Measurements from ENCODE around the gene PRKAR2B.

PRKAR2B gene

DNA sequence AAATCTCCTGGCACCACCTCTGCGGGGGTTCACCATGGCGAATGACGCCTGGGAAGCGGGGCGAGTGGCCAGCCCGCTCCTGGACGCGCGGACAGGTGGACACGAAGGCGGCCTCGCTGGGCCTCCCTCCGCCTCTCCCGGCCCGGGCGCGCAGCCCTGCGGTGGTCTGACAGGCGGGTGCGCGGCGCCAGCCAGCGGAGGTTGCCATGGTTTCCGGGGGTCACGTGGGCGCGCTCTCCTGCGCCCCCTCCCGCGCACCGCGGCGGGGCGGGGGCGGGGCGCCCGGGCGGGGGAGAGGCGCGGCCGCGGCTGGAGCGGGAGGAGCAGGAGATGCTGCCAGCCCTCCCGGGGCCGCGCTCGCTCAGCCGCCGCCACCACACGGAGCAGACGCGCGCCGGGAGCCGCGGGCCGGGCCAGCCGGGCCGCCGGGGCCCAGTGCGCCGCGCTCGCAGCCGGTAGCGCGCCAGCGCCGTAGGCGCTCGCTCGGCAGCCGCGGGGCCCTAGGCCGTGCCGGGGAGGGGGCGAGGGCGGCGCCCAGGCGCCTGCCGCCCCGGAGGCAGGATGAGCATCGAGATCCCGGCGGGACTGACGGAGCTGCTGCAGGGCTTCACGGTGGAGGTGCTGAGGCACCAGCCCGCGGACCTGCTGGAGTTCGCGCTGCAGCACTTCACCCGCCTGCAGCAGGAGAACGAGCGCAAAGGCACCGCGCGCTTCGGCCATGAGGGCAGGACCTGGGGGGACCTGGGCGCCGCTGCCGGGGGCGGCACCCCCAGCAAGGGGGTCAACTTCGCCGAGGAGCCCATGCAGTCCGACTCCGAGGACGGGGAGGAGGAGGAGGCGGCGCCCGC, at the start of gene PRKAR2B:
Gene PRKAR2B, plus strand, starts transcription at position 359 of the 848 bp plus-strand sequence. Its CDS starts 203 bp downstream, at position 562.
- Histone ChIP-seq H3K27me3 (replicated peaks; ENCODE audit: control insufficient read depth, insufficient read depth, low read length) (peaks cover 5% of the 10 kb centered on the region), H3K36me3 (ENCODE audit: control insufficient read depth, insufficient read depth, low read length) (no peaks in the 10 kb centered on the region), H3K4me3 (replicated peaks; ENCODE audit: low read depth, low read length) (peak within 1 kb of the TSS; percentile 58)
- peak; percentile 65 for DNase-seq (ENCODE audit: extremely low read depth, insufficient read length)
- TF ChIP-seq, protein P1, sequence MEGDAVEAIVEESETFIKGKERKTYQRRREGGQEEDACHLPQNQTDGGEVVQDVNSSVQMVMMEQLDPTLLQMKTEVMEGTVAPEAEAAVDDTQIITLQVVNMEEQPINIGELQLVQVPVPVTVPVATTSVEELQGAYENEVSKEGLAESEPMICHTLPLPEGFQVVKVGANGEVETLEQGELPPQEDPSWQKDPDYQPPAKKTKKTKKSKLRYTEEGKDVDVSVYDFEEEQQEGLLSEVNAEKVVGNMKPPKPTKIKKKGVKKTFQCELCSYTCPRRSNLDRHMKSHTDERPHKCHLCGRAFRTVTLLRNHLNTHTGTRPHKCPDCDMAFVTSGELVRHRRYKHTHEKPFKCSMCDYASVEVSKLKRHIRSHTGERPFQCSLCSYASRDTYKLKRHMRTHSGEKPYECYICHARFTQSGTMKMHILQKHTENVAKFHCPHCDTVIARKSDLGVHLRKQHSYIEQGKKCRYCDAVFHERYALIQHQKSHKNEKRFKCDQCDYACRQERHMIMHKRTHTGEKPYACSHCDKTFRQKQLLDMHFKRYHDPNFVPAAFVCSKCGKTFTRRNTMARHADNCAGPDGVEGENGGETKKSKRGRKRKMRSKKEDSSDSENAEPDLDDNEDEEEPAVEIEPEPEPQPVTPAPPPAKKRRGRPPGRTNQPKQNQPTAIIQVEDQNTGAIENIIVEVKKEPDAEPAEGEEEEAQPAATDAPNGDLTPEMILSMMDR (IDR thresholded peaks at IDR 0.05; ENCODE audit: insufficient read depth, low read length, poor library complexity, severe bottlenecking) = no peak

DNA sequence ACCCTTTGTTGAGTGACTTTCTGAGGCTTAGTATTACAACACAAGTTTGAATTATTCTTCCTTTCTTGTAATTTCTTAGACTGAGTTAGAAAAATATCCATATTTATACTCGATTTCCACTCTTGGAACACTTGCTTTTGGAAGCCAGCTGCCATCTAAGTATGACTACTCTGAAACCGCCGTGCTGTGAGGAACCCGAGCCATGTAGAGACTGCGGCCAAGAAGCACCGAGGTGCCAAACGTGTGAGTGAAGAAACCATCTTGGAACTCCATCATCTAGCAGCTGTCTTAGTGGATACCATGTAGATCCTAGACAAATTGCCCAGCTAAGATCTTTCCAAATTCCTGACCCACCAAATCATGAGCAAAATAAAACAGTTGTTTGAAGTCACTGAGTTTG, 49.7 kb upstream of the PRKAR2B start:
- TF ChIP-seq, protein P1 (IDR thresholded peaks at IDR 0.05; ENCODE audit: insufficient read depth, low read length, poor library complexity, severe bottlenecking) = no peak
- Histone ChIP-seq H3K4me3 (replicated peaks; ENCODE audit: low read depth, low read length) (no peak overlapping the region), H3K27me3 (replicated peaks; ENCODE audit: control insufficient read depth, insufficient read depth, low read length) (no peaks in the 10 kb centered on the region), H3K36me3 (ENCODE audit: control insufficient read depth, insufficient read depth, low read length) (no peaks in the 10 kb centered on the region)
- DNase-seq (ENCODE audit: extremely low read depth, insufficient read length) = no peak

DNA sequence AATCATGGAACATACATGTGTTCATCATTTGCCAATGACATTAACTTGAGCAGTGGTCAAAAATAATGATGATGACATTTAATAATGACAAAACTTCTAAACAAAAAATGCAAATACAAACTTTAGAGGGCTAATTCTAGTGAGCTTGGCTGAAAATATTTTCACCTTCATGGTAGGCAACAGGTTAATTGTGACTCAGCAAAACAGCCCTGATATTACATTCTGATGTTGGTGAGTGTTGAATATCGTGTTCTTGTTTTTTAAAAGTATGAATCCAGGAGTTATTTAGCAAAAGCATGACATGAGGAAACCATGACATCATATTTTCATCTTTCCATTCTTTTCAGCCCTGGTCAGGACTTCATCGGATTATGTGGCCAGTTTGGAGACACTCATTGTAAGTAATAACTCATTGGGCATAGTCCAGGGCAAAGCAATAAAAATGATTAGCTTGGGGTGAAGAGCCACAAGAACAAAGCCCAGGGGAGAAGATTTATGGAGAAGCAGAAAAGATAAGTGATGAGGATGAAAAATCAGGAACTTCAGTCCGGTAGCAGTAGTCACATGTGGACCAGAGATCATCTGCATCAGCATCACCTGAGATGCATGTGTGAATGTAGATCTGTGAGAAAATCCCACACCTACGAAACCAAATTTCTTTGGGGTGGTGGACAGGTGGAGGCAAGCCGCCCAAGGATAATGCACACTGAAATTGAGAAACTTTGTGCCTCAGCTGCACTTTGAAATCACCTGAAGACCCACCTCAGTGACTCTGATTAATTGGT, 46.8 kb upstream of the PRKAR2B start:
- H3K36me3 ChIP-seq (ENCODE audit: control insufficient read depth, insufficient read depth, low read length) = no peaks in the 10 kb centered on the region
- no peak for DNase-seq (ENCODE audit: extremely low read depth, insufficient read length)
- H3K27me3 ChIP-seq (replicated peaks; ENCODE audit: control insufficient read depth, insufficient read depth, low read length) = no peaks in the 10 kb centered on the region
- TF ChIP-seq, protein P1 (IDR thresholded peaks at IDR 0.05; ENCODE audit: insufficient read depth, low read length, poor library complexity, severe bottlenecking) = no peak
- H3K4me3 ChIP-seq (replicated peaks; ENCODE audit: low read depth, low read length) = no peak overlapping the region

DNA sequence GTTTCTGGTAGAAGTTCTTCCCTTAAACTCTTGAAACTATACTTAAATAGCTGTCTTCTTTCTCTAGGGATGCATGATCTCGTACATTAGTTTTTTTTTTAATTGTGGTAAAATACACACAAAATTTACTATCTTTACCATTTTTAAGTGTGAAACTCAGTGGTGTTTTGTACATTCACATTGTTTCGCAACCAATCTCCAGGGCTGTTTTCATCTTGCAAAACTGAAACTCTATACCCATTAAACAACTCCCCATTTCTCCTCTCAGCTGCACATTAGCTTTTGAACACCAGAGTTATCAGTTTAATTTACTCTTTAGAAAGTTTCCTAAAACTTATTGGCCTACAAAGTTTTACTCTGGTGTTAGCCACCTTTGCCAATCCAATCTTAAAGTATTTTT, 45.5 kb upstream of the PRKAR2B start:
- Histone ChIP-seq H3K4me3 (replicated peaks; ENCODE audit: low read depth, low read length) (no peak overlapping the region), H3K36me3 (ENCODE audit: control insufficient read depth, insufficient read depth, low read length) (no peaks in the 10 kb centered on the region), H3K27me3 (replicated peaks; ENCODE audit: control insufficient read depth, insufficient read depth, low read length) (no peaks in the 10 kb centered on the region)
- TF ChIP-seq, protein P1 (IDR thresholded peaks at IDR 0.05; ENCODE audit: insufficient read depth, low read length, poor library complexity, severe bottlenecking) = no peak
- no peak for DNase-seq (ENCODE audit: extremely low read depth, insufficient read length)

DNA sequence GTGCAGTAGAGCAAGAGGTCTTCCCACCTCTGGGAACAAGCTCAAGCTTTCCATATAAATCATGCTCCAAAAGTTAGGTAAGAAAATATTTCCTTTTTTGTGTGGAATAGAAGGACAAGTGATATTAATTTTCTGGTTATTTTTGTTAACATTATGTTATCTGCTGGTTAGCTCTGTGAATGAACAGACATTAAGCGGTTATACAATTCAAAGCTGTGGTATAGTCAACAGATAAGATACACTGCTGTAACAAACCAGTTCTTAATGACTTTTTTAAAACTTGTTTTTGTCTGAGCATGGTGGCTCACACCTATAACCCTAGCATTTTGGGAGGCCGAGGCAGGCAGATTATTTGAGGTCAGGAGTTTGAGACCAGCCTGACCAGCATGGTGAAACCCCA, 43.0 kb upstream of the PRKAR2B start:
- DNase-seq (ENCODE audit: extremely low read depth, insufficient read length) = no peak
- TF ChIP-seq, protein P1 (IDR thresholded peaks at IDR 0.05; ENCODE audit: insufficient read depth, low read length, poor library complexity, severe bottlenecking) = no peak
- Histone ChIP-seq H3K27me3 (replicated peaks; ENCODE audit: control insufficient read depth, insufficient read depth, low read length) (no peaks in the 10 kb centered on the region), H3K36me3 (ENCODE audit: control insufficient read depth, insufficient read depth, low read length) (no peaks in the 10 kb centered on the region), H3K4me3 (replicated peaks; ENCODE audit: low read depth, low read length) (no peak overlapping the region)
